ENCODE measurements around the gene MEAF6. TPM values are rescaled to one million over a fixed set of nuclear protein-coding genes. Genes with fewer than 3 reads are reported as not detected.
"Not testable (repeated sequence)": the region's sequence is repeated elsewhere in the genome, so short reads cannot be mapped to it uniquely, and the experiment has no call there.

MEAF6 gene
- 10 to 100 TPM; 41.9 to 50.3 (median 47.1) TPM for polyA plus RNA-seq
- long read RNA-seq, donor 1 = 0 reads
- long read RNA-seq, donor 2, transcript MEAF6-201 (7 exons, 1,525 nt) = major isoform, 7 of 10 reads
- long read RNA-seq, donor 2, partial matches to known transcripts = 0 of 10 reads
- long read RNA-seq, donor 2, other reads (novel, unspliced or antisense) = 0 of 10 reads
- long read RNA-seq, donor 3, transcript MEAF6-201 (7 exons, 1,525 nt) = major isoform, 6 of 9 reads
- long read RNA-seq, donor 3, partial matches to known transcripts = 0 of 9 reads
- long read RNA-seq, donor 3, other reads (novel, unspliced or antisense) = 0 of 9 reads
- long read RNA-seq, donor 4 = 0 reads
- long read RNA-seq, donor 5, partial matches to known transcripts = 0 of 5 reads
- long read RNA-seq, donor 5, other reads (novel, unspliced or antisense) = 0 of 5 reads
- long read RNA-seq, donor 6, transcript MEAF6-201 (7 exons, 1,525 nt) = major isoform, 12 of 13 reads
- long read RNA-seq, donor 6, partial matches to known transcripts = 0 of 13 reads
- long read RNA-seq, donor 6, other reads (novel, unspliced or antisense) = 0 of 13 reads
- long read RNA-seq, donor 7 = 0 reads
- long read RNA-seq, donor 8, partial matches to known transcripts = 0 of 3 reads
- long read RNA-seq, donor 8, other reads (novel, unspliced or antisense) = 0 of 3 reads
- long read RNA-seq, donor 9, partial matches to known transcripts = 0 of 3 reads
- long read RNA-seq, donor 9, other reads (novel, unspliced or antisense) = 0 of 3 reads
- long read RNA-seq, donor 10, transcript MEAF6-204 (8 exons, 2,147 nt) = minor isoform, 5 of 28 reads
- long read RNA-seq, donor 10, transcript MEAF6-201 (7 exons, 1,525 nt) = major isoform, 18 of 28 reads
- long read RNA-seq, donor 10, partial matches to known transcripts = 0 of 28 reads
- long read RNA-seq, donor 10, other reads (novel, unspliced or antisense) = 0 of 28 reads

DNA sequence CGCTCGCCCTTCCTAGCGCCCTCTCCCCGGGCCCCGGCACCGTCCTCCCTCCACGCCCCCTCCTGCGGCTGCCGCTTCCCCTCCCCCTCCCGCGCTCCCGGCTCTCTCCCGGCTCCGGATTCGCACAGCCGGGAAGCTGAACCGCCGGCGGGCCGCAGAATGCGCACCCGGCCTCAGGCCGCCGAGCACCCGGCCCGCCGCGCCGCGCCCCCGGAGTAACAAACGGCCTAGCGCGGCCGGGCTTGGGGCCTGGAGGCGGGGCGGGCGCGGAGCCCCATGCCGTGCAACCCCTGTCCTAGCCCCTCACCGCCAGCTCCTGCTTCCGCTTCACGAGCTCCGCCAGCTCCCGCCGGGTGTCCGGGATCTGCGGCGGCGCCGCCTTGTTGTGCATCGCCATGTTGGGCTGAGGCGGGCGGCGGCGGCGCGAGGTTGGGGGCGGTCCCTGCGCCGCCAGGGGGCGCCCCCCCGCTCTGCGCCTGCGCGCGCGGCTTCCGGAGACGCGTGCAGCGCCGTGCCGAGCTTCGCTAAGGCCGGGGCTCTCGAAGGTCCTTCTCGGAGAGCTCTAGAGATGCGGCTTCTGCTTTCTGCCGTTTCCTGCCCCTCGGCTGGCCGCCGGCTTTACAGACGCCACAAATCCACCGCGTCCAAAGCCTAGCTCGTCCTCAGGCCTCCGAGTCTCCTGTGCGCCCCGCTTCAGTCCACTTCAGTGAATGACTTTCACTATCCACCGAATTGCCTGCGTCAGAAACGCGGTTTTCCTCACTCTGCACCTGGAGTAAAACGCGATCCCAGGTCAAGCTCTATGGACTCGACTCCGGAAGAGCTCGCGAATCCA lies at the start of gene MEAF6:
MEAF6 (minus strand) TSS at position 417 of the 835 bp plus-strand sequence; CDS start at position 397, 20 bp downstream.
- WGBS, 3 donors = 0 to 1% (median 1%) methylated on average over 72 to 100 of the region's 100 CpGs
- H3K27me3 ChIP-seq (ENCODE audit: control insufficient read depth in 3 of 3, insufficient read depth in 3 of 3, low read length in 3 of 3) = no peaks in the 10 kb centered on the region
- FAIRE-seq = no peak

DNA sequence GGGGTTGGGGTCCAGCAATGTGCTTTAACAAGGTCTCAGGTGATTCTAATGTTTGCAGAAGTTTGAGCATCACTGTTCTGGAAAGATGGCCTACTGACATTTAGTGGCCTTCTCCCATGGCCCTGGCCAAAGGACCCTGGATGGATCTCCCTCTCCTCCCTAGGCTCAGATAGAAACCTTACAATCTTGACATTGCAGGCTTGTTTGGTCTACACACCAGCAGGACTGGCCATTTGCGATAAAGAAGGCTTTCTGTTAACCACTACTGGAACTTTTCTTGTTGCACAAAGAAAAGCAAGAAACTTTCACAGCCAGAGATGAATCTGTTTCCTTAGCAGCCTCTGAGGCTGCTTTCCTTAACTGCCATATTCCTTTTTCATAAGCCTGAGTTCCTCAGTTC lies 48.4 kb upstream of the MEAF6 start:
- FAIRE-seq (no peak), DNase-seq (no peak)
- no peaks in the 10 kb centered on the region for H3K27me3 ChIP-seq (ENCODE audit: control insufficient read depth in 3 of 3, insufficient read depth in 3 of 3, low read length in 3 of 3)
- 93 to 100% (median 95%) methylated on average over 1 of the region's 1 CpG for WGBS, 3 donors
- H3K36me3 ChIP-seq (ENCODE audit: control insufficient read depth in 3 of 3, insufficient read depth in 2 of 3, low read depth in 1 of 3, low read length in 3 of 3) = peaks cover 13 to 47% (median 19%) of the 10 kb centered on the region in 3 donors
- H3K4me3 ChIP-seq (ENCODE audit: low read depth in 1 of 3, low read length in 3 of 3) = no peak overlapping the region
- H3K27ac ChIP-seq (ENCODE audit: low read depth in 1 of 3, low read length in 2 of 3) = no peak overlapping the region
- no peaks in the 10 kb centered on the region for H3K9me3 ChIP-seq (ENCODE audit: control insufficient read depth in 2 of 2, insufficient read depth in 1 of 2, low read depth in 1 of 2, low read length in 1 of 2)
- peaks cover 0 to 30% (median 0%) of the 10 kb centered on the region in 3 donors for H3K4me1 ChIP-seq (ENCODE audit: control insufficient read depth in 3 of 3, insufficient read depth in 2 of 3, low read depth in 1 of 3, low read length in 2 of 3)

More for the DNA sequence above, at the start of gene MEAF6:
- H3K4me1 ChIP-seq (ENCODE audit: control insufficient read depth in 3 of 3, insufficient read depth in 2 of 3, low read depth in 1 of 3, low read length in 2 of 3) = peaks cover 0 to 11% (median 7%) of the 10 kb centered on the region in 3 donors
- peak within 1 kb of the TSS; percentile 51 to 97 (median 79) for H3K4me3 ChIP-seq (ENCODE audit: low read depth in 1 of 3, low read length in 3 of 3)
- H3K36me3 ChIP-seq (ENCODE audit: control insufficient read depth in 3 of 3, insufficient read depth in 2 of 3, low read depth in 1 of 3, low read length in 3 of 3) = peaks cover 2 to 9% (median 2%) of the 10 kb centered on the region in 3 donors
- peak within 1 kb of the TSS; percentile 96 to 97 (median 97) for H3K27ac ChIP-seq (ENCODE audit: low read depth in 1 of 3, low read length in 2 of 3)
- no peaks in the 10 kb centered on the region for H3K9me3 ChIP-seq (ENCODE audit: control insufficient read depth in 2 of 2, insufficient read depth in 1 of 2, low read depth in 1 of 2, low read length in 1 of 2)
- peak; percentile 90 to 96 for DNase-seq

DNA sequence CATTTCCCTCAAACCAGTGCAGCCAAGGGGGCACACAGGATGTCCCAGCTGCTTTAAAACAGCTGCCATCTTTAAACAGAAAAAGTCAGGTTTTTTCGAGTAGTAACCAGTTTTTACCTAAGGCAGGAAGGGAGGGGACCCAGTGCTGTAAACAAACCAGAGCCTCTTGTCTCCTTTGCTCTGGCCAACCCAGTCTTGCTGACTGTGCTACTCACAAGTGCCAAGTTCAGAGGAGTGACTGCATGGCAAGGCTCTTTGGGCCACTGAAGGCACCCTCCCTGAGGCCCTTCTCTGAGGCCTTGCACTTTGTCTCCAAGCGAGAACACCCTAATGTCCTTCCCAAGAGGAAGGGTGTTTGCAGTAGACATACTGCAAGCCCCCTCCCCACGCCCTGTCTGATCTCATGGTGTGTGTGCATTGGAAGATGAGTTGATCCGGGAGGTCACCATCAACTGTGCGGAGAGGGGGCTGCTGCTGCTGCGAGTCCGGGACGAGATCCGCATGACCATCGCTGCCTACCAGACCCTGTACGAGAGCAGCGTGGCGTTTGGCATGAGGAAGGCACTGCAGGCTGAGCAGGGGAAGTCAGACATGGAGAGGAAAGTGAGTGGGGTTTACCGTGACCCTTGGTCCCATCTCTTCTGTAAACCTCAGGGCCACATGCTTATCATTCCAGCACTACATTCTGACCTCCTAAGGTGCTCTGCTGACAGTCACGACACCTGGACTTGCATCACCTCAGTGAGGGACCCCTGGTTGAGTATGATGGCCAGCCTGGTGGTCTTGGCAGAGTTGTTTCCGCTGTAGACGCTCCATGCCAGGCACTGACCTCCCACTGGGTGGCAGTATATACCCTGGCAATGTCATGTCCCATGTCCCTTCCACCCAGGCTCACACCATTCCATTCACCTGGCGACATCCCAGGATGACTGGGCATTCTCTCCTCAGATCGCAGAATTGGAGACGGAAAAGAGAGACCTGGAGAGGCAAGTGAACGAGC lies 46.9 kb upstream of the MEAF6 start:
- WGBS, 3 donors = 91 to 95% (median 92%) methylated on average over 21 of the region's 21 CpGs
- DNase-seq (peak in 1 of 2 donors; percentile 12), FAIRE-seq (no peak)
- Histone ChIP-seq H3K9me3 (ENCODE audit: control insufficient read depth in 2 of 2, insufficient read depth in 1 of 2, low read depth in 1 of 2, low read length in 1 of 2) (no peaks in the 10 kb centered on the region), H3K4me3 (ENCODE audit: low read depth in 1 of 3, low read length in 3 of 3) (no peak overlapping the region), H3K27ac (ENCODE audit: low read depth in 1 of 3, low read length in 2 of 3) (peak overlapping the region in 1 of 3 donors; percentile 73), H3K36me3 (ENCODE audit: control insufficient read depth in 3 of 3, insufficient read depth in 2 of 3, low read depth in 1 of 3, low read length in 3 of 3) (peaks cover 5 to 36% (median 9%) of the 10 kb centered on the region in 3 donors), H3K27me3 (ENCODE audit: control insufficient read depth in 3 of 3, insufficient read depth in 3 of 3, low read length in 3 of 3) (no peaks in the 10 kb centered on the region), H3K4me1 (ENCODE audit: control insufficient read depth in 3 of 3, insufficient read depth in 2 of 3, low read depth in 1 of 3, low read length in 2 of 3) (peaks cover 0 to 36% (median 0%) of the 10 kb centered on the region in 3 donors)

DNA sequence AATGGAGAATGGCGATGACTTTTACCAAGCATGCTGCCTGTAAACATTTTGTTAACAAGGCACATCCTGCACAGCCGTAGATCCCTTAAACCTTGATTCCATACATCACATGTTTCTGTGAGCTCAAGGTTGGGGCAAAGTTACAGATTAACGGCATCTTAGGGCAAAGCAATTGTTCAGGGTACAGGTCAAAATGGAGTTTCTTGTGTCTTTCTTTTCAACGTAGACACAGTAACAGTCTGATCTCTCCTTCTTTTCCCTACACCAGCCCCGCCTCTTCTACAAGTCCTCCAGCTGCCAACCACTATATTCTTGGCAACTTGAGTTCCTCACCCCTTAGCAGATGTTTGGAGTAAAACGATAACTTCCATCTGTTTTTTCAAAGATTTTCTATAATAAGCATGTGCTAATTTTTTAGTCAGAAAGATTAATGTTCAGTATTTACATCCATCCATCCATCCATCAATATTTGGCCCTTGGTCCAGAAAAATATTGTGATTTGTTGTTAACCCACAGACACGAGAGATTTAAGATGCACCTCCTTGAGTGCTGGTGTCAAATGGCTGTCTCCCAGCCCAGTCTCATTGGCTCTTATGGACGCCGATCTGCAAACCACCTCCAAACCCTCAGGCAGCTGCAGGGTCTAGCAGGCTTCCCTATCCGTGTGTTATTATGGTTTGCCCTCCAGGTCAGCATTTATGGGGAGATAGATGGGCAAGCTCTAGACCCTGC lies 46.0 kb upstream of the MEAF6 start:
- 64 to 76% (median 73%) methylated on average over 10 of the region's 10 CpGs for WGBS, 3 donors
- H3K27me3 ChIP-seq (ENCODE audit: control insufficient read depth in 3 of 3, insufficient read depth in 3 of 3, low read length in 3 of 3) = no peaks in the 10 kb centered on the region
- H3K36me3 ChIP-seq (ENCODE audit: control insufficient read depth in 3 of 3, insufficient read depth in 2 of 3, low read depth in 1 of 3, low read length in 3 of 3) = peaks cover 4 to 31% (median 5%) of the 10 kb centered on the region in 3 donors
- DNase-seq (peak in 1 of 2 donors; percentile 41), FAIRE-seq (no peak)
- peak overlapping the region in 1 of 3 donors; percentile 73 for H3K27ac ChIP-seq (ENCODE audit: low read depth in 1 of 3, low read length in 2 of 3)
- H3K4me3 ChIP-seq (ENCODE audit: low read depth in 1 of 3, low read length in 3 of 3) = no peak overlapping the region
- peaks cover 0 to 40% (median 0%) of the 10 kb centered on the region in 3 donors for H3K4me1 ChIP-seq (ENCODE audit: control insufficient read depth in 3 of 3, insufficient read depth in 2 of 3, low read depth in 1 of 3, low read length in 2 of 3)
- H3K9me3 ChIP-seq (ENCODE audit: control insufficient read depth in 2 of 2, insufficient read depth in 1 of 2, low read depth in 1 of 2, low read length in 1 of 2) = no peaks in the 10 kb centered on the region

DNA sequence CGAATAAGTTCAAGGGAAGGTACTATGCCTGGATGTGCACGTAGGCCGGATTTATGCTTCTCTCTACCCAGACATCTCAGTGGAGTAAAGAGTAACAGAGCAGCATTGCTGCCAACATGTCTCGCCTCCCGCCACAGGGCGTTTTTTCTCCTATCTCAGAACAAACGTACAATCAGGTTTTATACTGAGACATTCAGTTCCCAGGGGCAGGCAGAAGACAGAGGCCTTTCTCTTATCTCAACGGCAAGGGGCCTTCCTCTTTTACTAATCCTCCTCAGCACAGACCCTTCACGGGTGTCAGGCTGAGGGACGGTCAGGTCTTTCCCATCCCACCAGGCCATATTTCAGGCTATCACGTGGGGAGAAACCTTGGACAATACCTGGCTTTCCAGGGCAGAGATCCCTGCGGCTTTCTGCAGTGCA lies 45.4 kb upstream of the MEAF6 start:
- H3K27me3 ChIP-seq (ENCODE audit: control insufficient read depth in 3 of 3, insufficient read depth in 3 of 3, low read length in 3 of 3); H3K9me3 ChIP-seq (ENCODE audit: control insufficient read depth in 2 of 2, insufficient read depth in 1 of 2, low read depth in 1 of 2, low read length in 1 of 2); FAIRE-seq; H3K4me3 ChIP-seq (ENCODE audit: low read depth in 1 of 3, low read length in 3 of 3): not testable (repeated sequence)
- 62 to 67% (median 64%) methylated on average over 12 of the region's 12 CpGs for WGBS, 3 donors
- Histone ChIP-seq H3K4me1 (ENCODE audit: control insufficient read depth in 3 of 3, insufficient read depth in 2 of 3, low read depth in 1 of 3, low read length in 2 of 3) (peaks cover 0 to 40% (median 0%) of the 10 kb centered on the region in 3 donors), H3K27ac (ENCODE audit: low read depth in 1 of 3, low read length in 2 of 3) (peak overlapping the region in 1 of 3 donors; percentile 73), H3K36me3 (ENCODE audit: control insufficient read depth in 3 of 3, insufficient read depth in 2 of 3, low read depth in 1 of 3, low read length in 3 of 3) (peaks cover 0 to 29% (median 1%) of the 10 kb centered on the region in 3 donors)
- peak in 1 of 2 donors; percentile 26 for DNase-seq

DNA sequence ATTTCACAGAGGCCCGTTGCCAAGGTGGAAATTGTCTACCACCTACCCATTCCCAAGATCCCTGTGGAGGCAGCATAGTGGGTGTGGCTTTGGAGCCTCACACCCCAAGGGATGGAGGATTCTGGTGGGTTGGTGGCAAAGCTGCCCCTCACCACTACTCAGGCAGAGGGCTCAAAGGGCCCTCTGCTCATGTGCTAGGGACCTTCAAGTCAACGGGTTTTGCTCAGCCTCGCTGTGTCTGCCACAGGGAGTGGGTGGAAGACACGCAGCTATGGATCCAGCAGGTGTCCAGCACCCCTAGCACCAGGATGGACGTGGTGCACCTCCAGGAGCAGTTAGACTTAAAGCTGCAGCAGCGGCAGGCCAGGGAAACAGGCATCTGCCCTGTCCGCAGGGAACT lies 44.5 kb upstream of the MEAF6 start:
- no peak for FAIRE-seq
- H3K4me3 ChIP-seq (ENCODE audit: low read depth in 1 of 3, low read length in 3 of 3) = no peak overlapping the region

More for the DNA sequence above, 44.5 kb upstream of the MEAF6 start:
- H3K4me1 ChIP-seq (ENCODE audit: control insufficient read depth in 3 of 3, insufficient read depth in 2 of 3, low read depth in 1 of 3, low read length in 2 of 3) = peaks cover 0 to 43% (median 0%) of the 10 kb centered on the region in 3 donors
- peaks cover 0 to 3% of the 10 kb centered on the region in 2 donors for H3K9me3 ChIP-seq (ENCODE audit: control insufficient read depth in 2 of 2, insufficient read depth in 1 of 2, low read depth in 1 of 2, low read length in 1 of 2)
- peak overlapping the region in 1 of 3 donors; percentile 73 for H3K27ac ChIP-seq (ENCODE audit: low read depth in 1 of 3, low read length in 2 of 3)
- no peaks in the 10 kb centered on the region for H3K27me3 ChIP-seq (ENCODE audit: control insufficient read depth in 3 of 3, insufficient read depth in 3 of 3, low read length in 3 of 3)
- 86 to 92% (median 91%) methylated on average over 7 of the region's 7 CpGs for WGBS, 3 donors
- peaks cover 0 to 29% (median 0%) of the 10 kb centered on the region in 3 donors for H3K36me3 ChIP-seq (ENCODE audit: control insufficient read depth in 3 of 3, insufficient read depth in 2 of 3, low read depth in 1 of 3, low read length in 3 of 3)
- no peak for DNase-seq
